AML-193 (cell line): ENCODE measurements around the gene CCDC54.
"Not testable (repeated sequence)": the region's sequence is repeated elsewhere in the genome, so short reads cannot be mapped to it uniquely, and the experiment has no call there.

Source experiments
- DNase-seq, 2 experiments: peaks; one replicate each; lab custom pipeline; 2025; lab: John Stamatoyannopoulos, UW

The CCDC54 gene

DNA sequence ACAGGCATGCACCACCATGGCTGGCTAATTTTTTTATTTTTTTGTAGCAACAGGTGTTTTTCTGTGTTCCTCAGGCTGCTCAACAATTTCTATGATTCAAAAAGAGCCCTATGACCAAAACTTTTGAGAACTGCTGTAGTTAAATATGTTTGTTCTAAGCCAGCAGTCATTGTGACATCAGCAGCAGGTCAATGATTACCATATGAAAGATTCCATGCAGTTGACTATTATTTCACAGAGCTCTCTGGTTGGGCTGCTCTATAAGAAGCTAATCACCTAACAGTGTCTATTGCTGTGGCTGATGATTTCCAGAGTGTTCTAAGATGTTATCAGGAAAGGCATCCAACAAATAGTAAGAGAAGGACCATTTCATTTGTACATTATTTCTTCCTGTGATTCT is at the start of gene CCDC54:
Gene CCDC54, plus strand, starts transcription at position 289 of the 400 bp plus-strand sequence. CDS start 149 bp downstream, outside the sequence.
- DNase-seq: no peak

GRCh38 chr3:107328069-107328468 is 49.2 kb upstream of the CCDC54 start:
- DNase-seq: peak; percentile 35 to 68

GRCh38 chr3:107329088-107329487 is 48.2 kb upstream of the CCDC54 start:
- DNase-seq: no peak

GRCh38 chr3:107339690-107340089 is 37.5 kb upstream of the CCDC54 start:
- not testable (repeated sequence) for DNase-seq

GRCh38 chr3:107344722-107345121 is 32.5 kb upstream of the CCDC54 start:
- no peak for DNase-seq

GRCh38 chr3:107345822-107346405 is 31.3 kb upstream of the CCDC54 start:
- no peak for DNase-seq

DNA sequence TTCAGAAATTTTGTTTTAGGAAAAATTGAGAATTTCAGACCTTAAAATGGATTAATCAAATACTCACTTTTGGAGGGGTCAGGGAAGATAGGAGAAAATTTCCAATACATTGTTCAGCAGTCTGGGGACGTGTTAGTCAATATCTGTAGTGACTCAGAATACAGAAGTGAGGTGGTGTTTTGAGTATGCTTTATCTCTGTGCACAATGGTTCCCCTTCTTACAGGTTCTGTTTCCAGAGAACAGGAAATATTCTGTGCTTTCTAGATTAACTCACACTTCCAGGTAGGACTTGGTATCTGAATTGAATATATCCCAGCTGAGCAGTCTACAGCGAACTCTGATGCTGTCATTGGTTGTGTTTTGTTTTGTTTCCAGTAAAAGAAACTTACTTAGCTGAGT is 30.7 kb upstream of the CCDC54 start:
- DNase-seq: peak; percentile 7 to 11

DNA sequence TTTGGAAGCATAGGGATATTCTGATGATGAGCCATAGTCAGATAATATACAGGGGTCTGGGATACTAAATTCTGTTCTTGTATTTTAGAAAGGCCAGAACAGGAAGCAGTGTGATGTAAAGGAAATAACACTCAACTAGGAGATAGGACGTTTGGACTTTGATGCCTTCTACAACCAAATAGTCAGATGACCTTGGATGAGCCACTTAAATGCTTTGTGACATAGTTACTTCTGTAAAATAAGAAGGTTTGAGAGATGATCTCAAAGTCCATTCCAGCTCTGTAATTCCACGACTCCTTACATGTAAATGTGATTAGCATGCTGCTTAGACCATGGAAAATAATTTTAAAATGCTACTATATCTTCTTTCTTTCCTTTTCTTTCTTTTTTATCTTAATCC is 29.5 kb upstream of the CCDC54 start:
- DNase-seq: no peak

GRCh38 chr3:107356706-107357105 is 20.5 kb upstream of the CCDC54 start:
- DNase-seq: no peak

DNA sequence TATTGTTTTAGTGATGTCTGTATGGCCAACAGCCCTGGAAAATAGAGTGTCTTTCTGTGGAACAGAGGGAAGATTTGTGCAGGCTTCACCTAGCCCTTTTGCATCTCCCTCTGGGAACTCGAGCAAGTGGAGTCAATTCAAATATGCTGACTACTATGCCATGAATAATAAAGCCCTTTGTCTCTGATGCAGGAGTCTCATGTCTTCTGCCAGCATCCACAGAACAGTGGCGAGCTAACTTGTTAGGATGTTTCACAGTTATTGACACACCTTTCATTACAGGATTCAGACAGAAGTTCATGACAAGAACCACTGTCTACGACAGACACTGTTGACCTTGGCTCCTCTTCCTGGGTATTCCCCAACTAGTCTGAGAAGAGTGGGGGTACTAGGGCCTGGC is 15.6 kb upstream of the CCDC54 start:
- no peak for DNase-seq

- no peak for DNase-seq
Observed at GRCh38 chr3:107365051-107365450, 12.2 kb upstream of the CCDC54 start.

- no peak for DNase-seq
Observed at GRCh38 chr3:107366766-107367165, 10.5 kb upstream of the CCDC54 start.

DNA sequence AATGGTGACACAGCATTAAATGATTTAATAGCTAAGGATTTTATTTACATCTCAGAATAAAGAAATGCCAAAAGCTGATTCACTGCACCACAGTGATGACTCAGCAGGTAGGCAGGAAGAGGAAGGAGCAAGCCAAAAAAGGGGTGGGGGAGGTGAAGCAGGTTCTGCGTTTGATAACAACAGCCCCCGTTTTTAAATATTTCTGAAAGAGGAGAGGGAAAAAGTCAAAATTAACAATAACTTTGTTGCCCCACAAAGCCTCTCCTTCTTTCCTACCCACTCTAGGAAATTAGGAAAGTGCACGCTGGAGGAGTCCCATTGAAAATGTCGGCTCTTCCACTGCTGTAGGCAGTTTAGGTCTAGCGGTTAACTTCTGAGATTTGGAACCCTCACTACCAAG is 9.9 kb upstream of the CCDC54 start:
- peak; percentile 56 to 72 for DNase-seq

DNA sequence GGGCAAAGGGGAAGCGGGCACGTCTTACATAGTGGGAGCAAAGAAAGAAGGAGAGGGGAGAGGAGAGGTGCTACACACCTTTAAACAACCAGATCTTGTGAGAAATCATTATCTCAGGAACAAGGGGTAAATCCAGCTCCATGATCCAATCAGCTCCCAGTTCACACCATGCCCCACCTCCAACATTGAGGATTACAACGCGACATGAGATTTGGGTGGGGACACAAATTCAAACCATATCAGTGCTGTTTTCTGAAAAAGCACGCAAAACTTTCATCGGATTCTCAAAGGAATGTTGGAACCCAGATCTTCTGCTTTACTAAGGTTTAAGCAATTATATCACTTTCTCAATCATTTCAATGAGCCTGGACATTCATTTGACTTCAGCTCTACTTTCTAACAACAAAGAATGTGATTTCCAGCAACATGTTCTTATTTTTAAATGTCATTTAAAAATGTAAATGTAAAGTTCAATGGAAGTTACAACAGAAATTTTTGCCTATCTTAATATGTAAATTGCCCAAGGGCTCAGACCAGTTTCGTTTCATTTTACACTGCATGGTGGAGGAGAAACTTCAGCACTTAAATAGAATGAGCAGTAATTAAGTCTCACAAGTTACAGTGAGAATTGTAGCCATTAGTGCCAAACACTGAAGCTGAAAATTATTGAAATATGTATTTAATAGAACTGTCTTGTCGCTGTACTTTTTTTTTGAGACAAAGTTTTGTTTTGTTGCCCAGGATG is 8.4 kb upstream of the CCDC54 start:
- DNase-seq: no peak

DNA sequence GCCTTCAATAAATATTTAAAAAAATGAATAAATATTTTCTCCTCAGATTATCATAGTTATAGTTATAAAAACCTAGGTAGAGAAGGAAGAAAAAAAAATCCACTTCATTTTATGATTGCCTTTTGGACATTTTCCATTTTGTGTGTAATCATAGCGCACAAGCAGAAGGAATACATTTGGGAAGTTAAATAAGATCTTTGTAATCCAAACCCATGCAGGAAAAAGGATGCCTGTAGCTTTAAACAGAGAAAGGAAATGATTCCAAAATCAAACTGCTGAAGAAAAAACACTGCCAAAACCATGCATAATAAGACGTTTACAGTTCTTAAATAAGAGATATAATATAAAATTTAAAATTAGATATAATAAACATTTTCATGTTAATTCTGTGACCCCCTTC is 7.4 kb upstream of the CCDC54 start:
- DNase-seq: no peak

- no peak for DNase-seq
Observed at GRCh38 chr3:107370907-107371306, 6.3 kb upstream of the CCDC54 start.

GRCh38 chr3:107372506-107372905 is 4.7 kb upstream of the CCDC54 start:
- DNase-seq: no peak

DNA sequence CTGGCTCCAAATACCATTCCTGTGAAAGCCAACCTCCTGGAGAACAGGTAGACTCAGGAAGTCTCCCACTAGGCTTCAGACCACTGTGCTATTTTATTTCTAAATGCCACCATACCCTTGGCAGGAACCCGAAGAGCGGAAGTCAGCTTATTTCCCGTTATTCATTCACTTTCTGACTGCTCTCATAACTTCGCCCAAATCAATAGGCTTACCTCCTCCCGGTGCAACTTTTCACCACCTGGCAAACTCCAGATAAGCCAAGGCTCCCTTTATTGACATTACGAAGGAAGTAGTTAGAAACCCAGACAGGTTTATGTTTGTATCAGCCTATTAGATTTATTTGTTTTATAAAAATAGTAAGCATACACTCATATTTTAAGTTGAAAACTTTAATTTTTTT is 3.3 kb upstream of the CCDC54 start:
- DNase-seq: no peak

DNA sequence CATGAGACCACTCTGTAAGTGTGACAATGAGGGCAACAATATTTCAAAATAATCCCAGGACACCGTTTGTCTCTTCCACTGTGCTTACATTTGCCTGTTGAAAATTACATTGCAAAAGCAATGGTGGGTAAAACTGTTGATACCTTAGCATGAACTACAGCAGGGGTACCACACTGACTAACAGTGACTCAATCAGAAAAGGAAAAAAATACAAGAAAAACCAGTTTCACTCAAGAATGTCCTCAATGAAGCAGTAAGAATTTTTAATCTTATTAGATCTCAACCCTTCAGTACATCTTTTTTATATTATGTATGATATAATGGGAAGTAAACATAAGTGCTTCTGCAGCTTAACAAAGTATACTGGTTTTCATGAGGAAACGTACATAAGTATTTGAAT is 1.6 kb upstream of the CCDC54 start:
- no peak for DNase-seq

DNA sequence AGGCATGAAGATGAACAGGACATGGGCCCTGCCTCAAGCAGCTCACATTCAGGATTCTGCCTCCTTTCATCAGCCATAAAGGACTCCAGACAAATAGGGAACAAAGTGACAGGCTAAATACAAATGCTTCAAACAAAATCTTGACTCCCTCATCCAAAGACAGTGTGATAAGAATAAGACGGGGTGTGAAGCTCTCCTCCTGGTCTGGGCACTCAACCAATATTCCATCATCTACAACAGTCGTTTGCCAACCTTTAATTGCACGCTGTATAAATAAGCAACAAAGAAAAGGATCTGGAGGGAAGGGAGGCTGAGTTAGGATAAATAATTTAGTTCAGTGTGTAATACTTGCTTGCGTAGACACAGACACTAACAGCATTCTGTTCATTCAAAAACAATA is 5.4 kb downstream of the CCDC54 start:
- DNase-seq: no peak

DNA sequence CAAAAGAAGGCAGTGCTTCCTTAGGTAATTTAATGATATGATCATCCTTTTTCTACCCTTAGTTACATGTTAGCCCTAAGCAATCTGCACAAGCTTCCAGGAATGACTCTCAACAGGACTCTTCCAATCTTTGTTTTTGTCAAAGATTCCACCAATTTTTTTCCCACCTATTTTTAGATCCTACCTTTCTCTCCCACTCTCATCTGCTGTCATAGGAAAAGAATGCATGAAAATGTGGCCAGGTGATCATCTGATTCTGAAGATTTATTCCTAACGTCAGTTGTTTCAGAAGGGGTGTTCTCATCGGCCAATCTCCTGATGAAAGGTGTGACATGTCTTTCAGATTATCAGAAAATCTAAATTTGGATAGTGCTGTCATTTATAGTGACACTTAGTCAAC is 7.2 kb downstream of the CCDC54 start:
- DNase-seq: no peak

- DNase-seq: no peak
Observed at GRCh38 chr3:107384907-107385306, 7.7 kb downstream of the CCDC54 start.

- DNase-seq: no peak
Observed at GRCh38 chr3:107387555-107387954, 10.3 kb downstream of the CCDC54 start.
